Measurements from ENCODE around the gene CBX1.
"Not testable (repeated sequence)": the region's sequence is repeated elsewhere in the genome, so short reads cannot be mapped to it uniquely, and the experiment has no call there.

The CBX1 gene

GRCh38 chr17:48070195-48070594, 31.1 kb downstream of the CBX1 start:
- DNase-seq, result no peak

GRCh38 chr17:48068491-48068961, 32.8 kb downstream of the CBX1 start:
- no peak for DNase-seq

DNA sequence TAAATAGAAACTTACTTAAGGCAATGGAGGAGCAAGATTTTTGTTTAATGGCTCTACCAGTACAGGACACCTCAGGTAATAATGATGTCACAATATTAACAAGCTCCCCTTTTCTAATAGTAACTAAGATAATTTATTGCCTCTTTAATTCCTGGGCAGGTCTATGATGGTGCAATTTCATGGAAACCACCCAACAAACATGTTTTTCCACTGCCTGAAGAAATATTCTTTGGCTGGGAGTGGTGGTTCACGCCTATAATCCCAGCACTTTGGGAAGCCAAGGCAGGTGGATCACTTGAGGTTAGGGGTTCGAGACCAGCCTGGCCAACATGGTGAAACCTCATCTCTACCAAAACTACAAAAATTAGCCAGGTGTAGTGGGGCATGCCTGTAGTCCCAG, 33.5 kb downstream of the CBX1 start:
- not testable (repeated sequence) for DNase-seq

GRCh38 chr17:48067245-48067644, 34.0 kb downstream of the CBX1 start:
- DNase-seq, result no peak

- DNase-seq, result no peak
Observed at GRCh38 chr17:48066656-48067055, 34.6 kb downstream of the CBX1 start.

DNA sequence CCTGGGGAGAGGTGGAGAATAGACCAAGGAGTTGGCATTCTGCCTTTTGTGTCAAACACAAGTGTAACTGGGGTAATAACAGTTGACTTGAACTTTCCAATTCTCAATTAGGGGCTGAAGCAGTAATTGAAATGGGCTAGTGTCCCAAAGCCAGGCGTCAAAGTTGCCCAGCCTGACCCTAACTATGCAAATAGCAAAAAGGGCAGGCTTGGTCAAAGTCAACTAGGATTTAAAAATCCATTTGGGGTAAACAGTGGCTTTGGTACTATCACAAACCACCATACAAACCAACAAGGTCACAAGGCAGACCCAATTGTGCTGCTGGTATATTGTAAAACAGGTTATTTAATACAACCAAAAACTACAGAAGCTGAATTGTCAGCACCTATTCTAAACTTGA, 35.1 kb downstream of the CBX1 start:
- DNase-seq, result no peak

GRCh38 chr17:48064638-48065037, 36.6 kb downstream of the CBX1 start:
- no peak for DNase-seq

DNA sequence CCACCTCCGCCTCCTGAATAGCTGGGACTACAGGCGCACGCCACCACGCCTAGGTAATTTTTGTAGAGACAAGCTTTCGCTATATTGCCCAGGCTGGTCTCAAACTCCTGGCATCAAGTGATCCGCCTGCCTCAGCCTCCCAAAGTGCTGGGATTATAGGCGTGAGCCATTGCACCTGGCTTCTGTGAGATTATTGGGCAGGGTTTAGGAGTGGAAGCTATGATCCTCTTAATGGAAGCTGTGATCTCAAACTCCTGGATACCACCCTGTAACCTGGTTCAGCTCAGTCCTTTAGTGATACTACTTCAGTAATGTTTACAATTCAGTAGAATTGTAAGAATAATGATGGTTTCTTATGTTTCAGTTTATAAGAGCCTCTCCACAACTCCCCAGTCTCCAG, 39.0 kb downstream of the CBX1 start:
- DNase-seq, result no peak

GRCh38 chr17:48060249-48060648, 41.0 kb downstream of the CBX1 start:
- DNase-seq, result no peak

DNA sequence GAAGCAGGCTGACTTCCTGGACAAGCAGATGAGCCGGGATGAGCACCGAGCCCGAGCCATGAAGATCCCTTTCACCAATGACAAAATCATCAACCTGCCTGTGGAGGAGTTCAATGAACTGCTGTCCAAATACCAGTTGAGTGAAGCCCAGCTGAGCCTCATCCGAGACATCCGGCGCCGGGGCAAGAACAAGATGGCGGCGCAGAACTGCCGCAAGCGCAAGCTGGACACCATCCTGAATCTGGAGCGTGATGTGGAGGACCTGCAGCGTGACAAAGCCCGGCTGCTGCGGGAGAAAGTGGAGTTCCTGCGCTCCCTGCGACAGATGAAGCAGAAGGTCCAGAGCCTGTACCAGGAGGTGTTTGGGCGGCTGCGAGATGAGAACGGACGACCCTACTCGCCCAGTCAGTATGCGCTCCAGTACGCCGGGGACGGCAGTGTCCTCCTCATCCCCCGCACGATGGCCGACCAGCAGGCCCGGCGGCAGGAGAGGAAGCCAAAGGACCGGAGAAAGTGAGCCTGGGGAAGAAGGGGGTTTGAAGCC, 42.1 kb downstream of the CBX1 start:
- DNase-seq, result no peak

DNA sequence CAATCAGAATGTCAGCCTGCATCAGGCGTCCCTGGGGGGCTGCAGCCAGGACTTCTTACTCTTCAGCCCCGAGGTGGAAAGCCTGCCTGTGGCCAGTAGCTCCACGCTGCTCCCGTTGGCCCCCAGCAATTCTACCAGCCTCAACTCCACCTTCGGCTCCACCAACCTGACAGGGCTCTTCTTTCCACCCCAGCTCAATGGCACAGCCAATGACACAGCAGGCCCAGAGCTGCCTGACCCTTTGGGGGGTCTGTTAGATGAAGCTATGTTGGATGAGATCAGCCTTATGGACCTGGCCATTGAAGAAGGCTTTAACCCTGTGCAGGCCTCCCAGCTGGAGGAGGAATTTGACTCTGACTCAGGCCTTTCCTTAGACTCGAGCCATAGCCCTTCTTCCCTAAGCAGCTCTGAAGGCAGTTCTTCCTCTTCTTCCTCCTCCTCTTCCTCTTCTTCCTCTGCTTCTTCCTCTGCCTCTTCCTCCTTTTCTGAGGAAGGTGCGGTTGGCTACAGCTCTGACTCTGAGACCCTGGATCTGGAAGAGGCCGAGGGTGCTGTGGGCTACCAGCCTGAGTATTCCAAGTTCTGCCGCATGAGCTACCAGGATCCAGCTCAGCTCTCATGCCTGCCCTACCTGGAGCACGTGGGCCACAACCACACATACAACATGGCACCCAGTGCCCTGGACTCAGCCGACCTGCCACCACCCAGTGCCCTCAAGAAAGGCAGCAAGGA, 42.7 kb downstream of the CBX1 start:
- no peak for DNase-seq

- DNase-seq, result no peak
Observed at GRCh38 chr17:48057626-48058025, 43.7 kb downstream of the CBX1 start.

DNA sequence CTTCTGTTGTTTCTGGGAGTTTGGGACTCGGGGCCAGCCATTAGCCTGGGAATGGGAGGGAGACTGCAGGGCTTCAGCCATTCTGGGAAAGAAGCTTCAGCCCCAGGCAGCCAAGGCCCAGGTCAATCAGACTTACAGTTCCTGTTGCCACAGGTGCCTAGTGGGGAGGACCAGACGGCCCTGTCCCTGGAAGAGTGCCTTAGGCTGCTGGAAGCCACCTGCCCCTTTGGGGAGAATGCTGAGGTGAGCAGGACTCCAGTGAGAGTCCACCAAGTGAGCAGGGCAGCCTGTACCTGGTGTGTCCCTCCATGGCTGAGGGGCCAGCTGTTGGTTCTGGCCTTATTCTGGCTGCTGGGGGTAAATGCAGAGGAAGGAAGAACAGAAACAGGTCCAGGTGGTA, 44.4 kb downstream of the CBX1 start:
- DNase-seq, result no peak

- no peak for DNase-seq
Observed at GRCh38 chr17:48056246-48056745, 45.0 kb downstream of the CBX1 start.

- no peak for DNase-seq
Observed at GRCh38 chr17:48055531-48056245, 45.6 kb downstream of the CBX1 start.

DNA sequence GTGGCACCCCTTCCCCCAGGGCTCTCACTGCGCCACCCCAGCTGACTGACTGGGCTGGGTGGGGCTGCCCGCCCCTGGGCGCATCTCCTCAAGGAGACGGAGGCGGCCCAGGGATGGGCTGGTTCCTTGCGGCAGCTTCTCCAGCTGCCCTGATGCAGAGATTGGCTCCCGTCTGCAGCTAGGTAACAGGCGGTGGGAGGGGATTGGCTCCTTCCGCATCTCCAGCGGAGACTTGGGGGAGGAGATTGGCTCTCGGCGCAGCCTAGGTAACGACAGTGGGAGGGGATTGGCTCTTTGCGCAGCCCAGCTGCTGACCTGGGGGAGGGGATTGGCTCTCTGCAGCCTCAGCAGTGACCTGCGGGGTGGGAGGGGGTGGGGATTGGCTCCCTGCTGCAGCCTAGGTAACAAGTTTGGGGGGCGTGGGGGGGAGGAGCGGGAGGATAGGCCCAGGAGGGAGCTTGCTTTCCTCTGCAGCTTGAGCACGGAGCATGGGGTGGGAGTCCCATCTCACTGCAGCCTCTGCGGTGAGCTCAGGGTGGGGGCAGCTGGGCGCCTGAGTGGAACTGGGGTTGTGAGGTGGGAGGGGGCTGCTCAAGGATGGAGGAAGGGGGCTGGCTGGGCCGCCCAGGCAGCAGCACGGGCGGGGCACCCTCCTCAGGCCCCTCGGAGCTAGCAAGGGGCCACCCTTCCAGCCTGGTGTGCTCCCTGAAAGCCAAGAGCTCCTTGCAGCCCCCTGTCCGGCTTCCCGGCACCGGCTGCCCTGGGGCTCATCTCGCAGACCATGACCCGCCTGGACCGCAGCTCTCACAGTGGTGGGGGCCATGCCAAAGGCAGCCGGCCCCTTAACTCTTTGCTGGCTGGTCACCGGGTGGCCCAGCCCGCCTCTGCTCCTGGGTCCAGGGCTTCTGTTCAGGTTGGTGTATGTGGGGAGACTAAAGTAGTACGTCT, 46.8 kb downstream of the CBX1 start:
- no peak for DNase-seq

GRCh38 chr17:48053758-48054237, 47.5 kb downstream of the CBX1 start:
- no peak for DNase-seq

DNA sequence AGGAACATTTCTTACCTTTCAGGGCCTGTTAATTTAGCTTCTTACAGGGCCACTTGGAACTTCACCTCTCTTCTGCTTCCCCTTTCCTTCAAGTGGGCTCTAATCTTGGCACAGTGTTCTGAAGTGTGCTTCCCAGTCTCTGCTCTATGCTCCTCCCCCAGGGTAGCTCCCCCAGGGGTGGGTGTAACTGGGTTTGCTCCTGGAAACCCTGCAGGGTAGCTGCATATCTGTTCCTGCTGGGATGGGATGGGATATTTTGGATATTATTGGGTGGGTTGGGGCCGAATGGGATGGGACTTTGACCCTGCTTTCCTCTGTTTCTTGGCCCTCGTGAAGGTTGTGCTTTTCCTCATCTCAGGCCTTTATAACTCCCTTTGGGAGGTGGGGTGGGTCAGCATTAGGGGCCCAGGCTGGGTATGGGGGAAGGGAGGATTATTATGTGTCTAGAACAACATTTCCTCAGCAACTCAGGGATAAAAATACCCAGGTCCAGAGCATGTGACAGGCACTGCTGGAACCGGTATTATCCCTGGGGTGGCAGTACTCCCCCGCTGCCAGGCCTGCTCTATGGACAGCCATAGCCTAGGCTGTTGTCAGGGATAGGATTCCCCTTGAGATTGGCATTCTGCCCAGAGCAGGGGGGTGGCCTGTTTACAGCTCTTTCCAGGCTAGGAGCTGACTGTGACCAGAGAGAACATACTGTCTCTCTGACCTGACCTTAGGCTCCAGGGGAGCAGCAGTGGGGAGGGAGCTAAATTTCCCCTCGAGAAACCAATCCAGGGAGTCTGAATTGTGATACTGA, 48.1 kb downstream of the CBX1 start:
- no peak for DNase-seq

DNA sequence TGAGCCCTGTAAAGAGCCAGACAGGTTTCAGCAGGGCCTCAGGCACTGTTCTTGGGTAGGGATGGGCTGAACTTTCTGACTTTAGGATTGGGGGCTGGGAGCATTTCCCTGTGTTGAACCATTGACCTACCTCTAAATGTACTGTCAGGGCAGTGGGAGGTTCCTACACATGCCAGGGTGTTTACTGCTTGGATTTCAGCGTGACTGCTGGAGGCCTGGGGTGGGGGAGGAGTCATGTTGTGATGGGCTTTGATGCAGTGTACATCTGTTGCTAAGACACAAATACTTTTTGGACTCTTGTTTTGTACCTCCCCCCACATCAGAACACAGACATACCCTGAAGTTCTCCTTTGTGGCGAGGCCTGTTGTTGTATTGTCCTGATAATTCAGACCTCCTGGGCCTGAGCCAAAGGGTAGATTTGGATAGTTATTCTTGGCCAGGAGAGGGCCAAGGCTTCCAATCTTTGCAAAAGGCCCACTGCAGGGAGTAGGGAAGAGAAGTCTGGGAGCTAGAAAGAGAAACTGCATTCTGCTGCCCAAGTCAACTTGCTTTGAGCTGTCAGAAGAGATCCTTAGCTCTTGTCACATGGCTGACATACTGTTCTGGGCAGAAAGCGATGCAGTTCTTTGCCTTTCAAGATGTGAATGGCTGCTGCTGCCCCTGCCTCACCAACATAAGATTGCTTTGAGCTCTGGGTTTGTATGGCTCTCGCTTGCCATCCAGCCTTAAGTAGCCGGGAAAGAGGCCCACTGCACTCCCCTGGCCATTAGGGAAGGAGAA, 49.4 kb downstream of the CBX1 start:
- DNase-seq, result no peak

DNA sequence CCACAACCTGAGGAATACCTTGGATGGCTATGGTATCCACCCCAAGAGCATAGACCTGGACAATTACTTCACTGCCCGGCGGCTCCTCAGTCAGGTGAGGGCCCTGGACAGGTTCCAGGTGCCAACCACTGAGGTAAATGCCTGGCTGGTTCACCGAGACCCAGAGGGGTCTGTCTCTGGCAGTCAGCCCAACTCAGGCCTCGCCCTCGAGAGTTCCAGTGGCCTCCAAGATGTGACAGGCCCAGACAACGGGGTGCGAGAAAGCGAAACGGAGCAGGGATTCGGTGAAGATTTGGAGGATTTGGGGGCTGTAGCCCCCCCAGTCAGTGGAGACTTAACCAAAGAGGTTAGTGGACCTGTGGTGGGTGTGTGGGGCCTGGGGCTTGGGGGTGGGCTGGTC, 50.0 kb downstream of the CBX1 start:
- no peak for DNase-seq
